A549 (cell line): ENCODE measurements around the gene RSPH4A.

Source experiments
- BHLHE40 ChIP-seq: IDR thresholded peaks from 2 replicates; pipeline ENCODE4 v1.6.1; 2012; ENCODE audit warnings: low read depth, low read length, inconsistent platforms
- CEBPB ChIP-seq, 2 experiments: fragments of >200 bp in 1 of 2; sonication (Bioruptor Twin) in 1 of 2; formaldehyde crosslinking in 1 of 2; IDR thresholded peaks; 2 replicates each; pipeline ENCODE4 v1.6.1; 2012 to 2016
- CHD2 ChIP-seq: fragments of 150-350 bp; IDR thresholded peaks from 2 replicates; pipeline ENCODE4 v1.6.1; 2014; ENCODE audit warnings: low read length; ENCODE audit not compliant: partially characterized antibody
- CTCF ChIP-seq: fragments of >200 bp; sonication (Bioruptor Twin); formaldehyde crosslinking; IDR thresholded peaks from 3 replicates; pipeline ENCODE4 v1.5.1; 2016
- ELK1 ChIP-seq: fragments of 150-350 bp; IDR thresholded peaks from 2 replicates; pipeline ENCODE4 v1.6.1; 2014; ENCODE audit warnings: low read depth, mild to moderate bottlenecking, low read length
- EP300 ChIP-seq, 2 experiments: fragments of >200 bp; sonication (Bioruptor Twin); formaldehyde crosslinking; IDR thresholded peaks; 2 replicates in 1 of 2; 3 replicates in 1 of 2; pipeline ENCODE4 v1.6.1; 2016 to 2017
- FOSB ChIP-seq: fragments of 250-450 bp; sonication (Bioruptor Pico); IDR thresholded peaks from 2 replicates; pipeline ENCODE4 v1.5.0; 2020; ENCODE audit warnings: mild to moderate bottlenecking, moderate library complexity
- MAFK ChIP-seq: fragments of 450-650 bp; IDR thresholded peaks from 2 replicates; pipeline ENCODE4 v1.6.1; 2014; ENCODE audit not compliant: partially characterized antibody
- MAZ ChIP-seq: fragments of 150-350 bp; IDR thresholded peaks from 2 replicates; pipeline ENCODE4 v1.6.1; 2014; ENCODE audit warnings: antibody characterized with exemption, low read depth, low read length, borderline replicate concordance
- PBX3 ChIP-seq: IDR thresholded peaks from 2 replicates; pipeline ENCODE4 v1.6.1; 2012
- POLR2A ChIP-seq: IDR thresholded peaks from 2 replicates; pipeline ENCODE4 v1.6.1; 2012; ENCODE audit warnings: mild to moderate bottlenecking, low read length
- RAD21 ChIP-seq, 2 experiments: fragments of >200 bp in 1 of 2; sonication (Bioruptor Twin) in 1 of 2; formaldehyde crosslinking in 1 of 2; IDR thresholded peaks in 1 of 2; conservative IDR thresholded peaks in 1 of 2; 2 replicates in 1 of 2; 3 replicates in 1 of 2; pipeline ENCODE4 v1.6.1; 2012 to 2018; ENCODE audit warnings: inconsistent platforms in 1 of 2

GRCh38 chr6:116625872-116626271, 9.6 kb downstream of the RSPH4A start:
- no peak for TF ChIP-seq CTCF
- no peak for TF ChIP-seq EP300 (IDR thresholded peaks at IDR 0.05)
- TF ChIP-seq RAD21 (conservative IDR thresholded peaks at IDR 0.05 in 1 of 2, IDR thresholded peaks at IDR 0.05 in 1 of 2): no peak
- TF ChIP-seq FOSB: no peak
- no peak for TF ChIP-seq CEBPB (IDR thresholded peaks at IDR 0.05)
- no peak for TF ChIP-seq POLR2A
- no peak for TF ChIP-seq BHLHE40
- TF ChIP-seq MAZ: no peak
- TF ChIP-seq ELK1: no peak
- no peak for TF ChIP-seq CHD2
- no peak for TF ChIP-seq MAFK
- no peak for TF ChIP-seq PBX3
